ENCODE results near the gene ENTPD3. TPM values are rescaled to one million over a fixed set of nuclear protein-coding genes. Genes with fewer than 3 reads are reported as not detected.

The ENTPD3 gene
- total RNA-seq, 1 experiment from 2014 or later, result 6.0 TPM

DNA sequence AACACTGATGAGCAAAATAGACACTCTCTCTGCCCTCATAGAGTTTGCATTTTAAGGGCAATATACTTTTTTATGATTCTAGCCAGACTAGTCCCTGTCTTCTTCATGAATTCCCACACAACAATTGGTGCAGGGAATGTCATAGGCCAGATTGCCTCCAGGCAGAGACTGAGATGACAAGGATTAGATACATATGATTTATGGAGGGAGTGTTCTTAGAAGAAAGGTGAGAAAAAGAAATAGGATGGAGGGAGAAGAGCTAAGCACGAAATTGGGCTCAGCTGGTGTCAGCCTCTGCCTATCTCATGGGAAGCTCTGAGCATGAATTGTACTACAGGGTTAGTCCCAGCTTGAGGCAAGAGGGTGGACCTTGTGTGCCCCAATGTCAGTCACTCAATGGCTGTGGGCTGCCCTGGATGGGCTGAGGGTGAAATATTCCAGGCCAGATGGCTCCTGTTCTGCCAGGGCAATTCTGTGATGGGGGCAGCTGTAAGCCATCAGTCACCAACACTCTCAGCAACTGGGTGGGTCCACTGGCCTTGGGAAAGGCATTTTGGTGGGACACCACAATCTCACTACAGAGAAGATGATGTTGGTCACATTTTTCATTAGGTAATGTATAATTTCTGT lies 46.3 kb upstream of the ENTPD3 start:
- no peaks in the 10 kb centered on the region for H3K9me3 ChIP-seq (ENCODE audit: low read length)
- H3K4me2 ChIP-seq (ENCODE audit: low read length), result no peak overlapping the region
- TF ChIP-seq EZH2 (IDR thresholded peaks at IDR 0.05; ENCODE audit: low read length, unreplicated experiment) (no peak), EZH2phosphoT487 (IDR thresholded peaks at IDR 0.05; ENCODE audit: borderline replicate concordance, low read length) (no peak)
- TF ChIP-seq, protein P1, sequence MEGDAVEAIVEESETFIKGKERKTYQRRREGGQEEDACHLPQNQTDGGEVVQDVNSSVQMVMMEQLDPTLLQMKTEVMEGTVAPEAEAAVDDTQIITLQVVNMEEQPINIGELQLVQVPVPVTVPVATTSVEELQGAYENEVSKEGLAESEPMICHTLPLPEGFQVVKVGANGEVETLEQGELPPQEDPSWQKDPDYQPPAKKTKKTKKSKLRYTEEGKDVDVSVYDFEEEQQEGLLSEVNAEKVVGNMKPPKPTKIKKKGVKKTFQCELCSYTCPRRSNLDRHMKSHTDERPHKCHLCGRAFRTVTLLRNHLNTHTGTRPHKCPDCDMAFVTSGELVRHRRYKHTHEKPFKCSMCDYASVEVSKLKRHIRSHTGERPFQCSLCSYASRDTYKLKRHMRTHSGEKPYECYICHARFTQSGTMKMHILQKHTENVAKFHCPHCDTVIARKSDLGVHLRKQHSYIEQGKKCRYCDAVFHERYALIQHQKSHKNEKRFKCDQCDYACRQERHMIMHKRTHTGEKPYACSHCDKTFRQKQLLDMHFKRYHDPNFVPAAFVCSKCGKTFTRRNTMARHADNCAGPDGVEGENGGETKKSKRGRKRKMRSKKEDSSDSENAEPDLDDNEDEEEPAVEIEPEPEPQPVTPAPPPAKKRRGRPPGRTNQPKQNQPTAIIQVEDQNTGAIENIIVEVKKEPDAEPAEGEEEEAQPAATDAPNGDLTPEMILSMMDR (conservative IDR thresholded peaks at IDR 0.05; ENCODE audit: low read depth, low read length), result no peak
- no peaks in the 10 kb centered on the region for H3K27me3 ChIP-seq (ENCODE audit: low read length)
- H3K9ac ChIP-seq (ENCODE audit: low read length), result no peak overlapping the region
- no peak overlapping the region for H3K4me3 ChIP-seq (ENCODE audit: low read length)
- no peaks in the 10 kb centered on the region for H3F3A ChIP-seq (ENCODE audit: low read length, unreplicated experiment)
- BruUV-seq (replicated peaks), result no TSS peak
- intact Hi-C loops (cut with micrococcal nuclease), result no loop called here
- no peaks in the 10 kb centered on the region for H3K4me1 ChIP-seq (ENCODE audit: insufficient read depth, low read length)
- H3K79me2 ChIP-seq (ENCODE audit: low read length), result no peaks in the 10 kb centered on the region
- CTCF ChIA-PET, result no interaction called here
- H3K36me3 ChIP-seq (ENCODE audit: low read depth, low read length), result no peaks in the 10 kb centered on the region
- H4K20me1 ChIP-seq (ENCODE audit: low read length), result no peaks in the 10 kb centered on the region
- no peak overlapping the region for H3K27ac ChIP-seq (ENCODE audit: low read length)
- ATAC-seq (no peak), DNase-seq (no peak)
- H3K9me2 ChIP-seq (replicated peaks; ENCODE audit: low read length), result no peaks in the 10 kb centered on the region
- POLR2A ChIA-PET (ENCODE audit: unreplicated experiment), result no interaction called here
- H2AFZ ChIP-seq (ENCODE audit: low read length), result no peak overlapping the region

DNA sequence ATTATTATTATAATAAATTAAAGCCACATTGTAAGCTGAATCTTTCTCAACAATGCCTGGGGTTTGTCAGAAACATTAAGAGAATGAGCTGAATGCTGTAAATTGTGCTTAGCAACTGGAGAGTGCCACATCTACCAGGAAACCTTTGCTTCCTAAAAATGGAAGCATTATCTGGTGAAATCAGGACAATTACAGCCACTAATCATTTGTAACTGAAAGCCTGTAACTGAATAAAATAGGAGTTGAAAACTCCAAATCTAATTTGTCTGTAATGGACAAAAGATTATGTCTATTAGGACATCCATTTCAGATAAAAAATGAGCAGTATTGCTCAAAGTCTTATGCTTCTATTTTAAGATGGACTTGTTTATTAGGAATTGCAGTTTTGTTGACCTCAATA lies 45.3 kb upstream of the ENTPD3 start:
- ChIA-PET POLR2A (ENCODE audit: unreplicated experiment) (no interaction called here), CTCF (no interaction called here)
- no TSS peak for BruUV-seq (replicated peaks)
- H3K79me2 ChIP-seq (ENCODE audit: low read length), result no peaks in the 10 kb centered on the region
- H3K9me3 ChIP-seq (ENCODE audit: low read length), result no peaks in the 10 kb centered on the region
- no peaks in the 10 kb centered on the region for H3K27me3 ChIP-seq (ENCODE audit: low read length)
- intact Hi-C loops (cut with micrococcal nuclease), result no loop called here
- no peak for TF ChIP-seq EZH2phosphoT487 (IDR thresholded peaks at IDR 0.05; ENCODE audit: borderline replicate concordance, low read length)
- TF ChIP-seq, protein P1 (conservative IDR thresholded peaks at IDR 0.05; ENCODE audit: low read depth, low read length), result no peak
- no peak for TF ChIP-seq EZH2 (IDR thresholded peaks at IDR 0.05; ENCODE audit: low read length, unreplicated experiment)
- no peak overlapping the region for H2AFZ ChIP-seq (ENCODE audit: low read length)
- H3K4me2 ChIP-seq (ENCODE audit: low read length), result no peak overlapping the region
- no peaks in the 10 kb centered on the region for H3K9me2 ChIP-seq (replicated peaks; ENCODE audit: low read length)
- H3F3A ChIP-seq (ENCODE audit: low read length, unreplicated experiment), result no peaks in the 10 kb centered on the region
- H3K4me1 ChIP-seq (ENCODE audit: insufficient read depth, low read length), result no peaks in the 10 kb centered on the region
- no peak overlapping the region for H3K27ac ChIP-seq (ENCODE audit: low read length)
- DNase-seq (no peak), ATAC-seq (no peak)
- H3K9ac ChIP-seq (ENCODE audit: low read length), result no peak overlapping the region
- no peaks in the 10 kb centered on the region for H3K36me3 ChIP-seq (ENCODE audit: low read depth, low read length)
- H4K20me1 ChIP-seq (ENCODE audit: low read length), result no peaks in the 10 kb centered on the region
- no peak overlapping the region for H3K4me3 ChIP-seq (ENCODE audit: low read length)

DNA sequence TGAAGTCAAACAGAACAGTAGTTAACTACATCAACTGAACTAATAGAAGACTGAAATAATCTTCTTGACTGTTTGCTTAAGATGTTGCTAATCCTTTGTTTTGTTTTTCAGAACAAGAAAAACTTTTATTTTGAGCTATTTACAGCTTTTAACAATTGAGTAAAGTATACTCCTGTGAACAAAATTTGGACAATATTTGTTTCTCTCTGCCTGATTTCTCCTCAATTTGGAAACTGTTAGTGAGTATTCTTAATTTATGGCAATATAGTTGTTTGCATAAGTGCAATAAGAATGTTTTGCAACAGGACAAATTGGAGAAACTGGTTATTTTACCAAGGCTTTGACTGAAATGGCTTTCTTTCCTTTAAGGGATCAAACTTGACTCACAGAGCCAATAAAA lies 36.5 kb upstream of the ENTPD3 start:
- no peaks in the 10 kb centered on the region for H3K4me1 ChIP-seq (ENCODE audit: insufficient read depth, low read length)
- CTCF ChIA-PET, result no interaction called here
- ATAC-seq (no peak), DNase-seq (no peak)
- H3K4me3 ChIP-seq (ENCODE audit: low read length), result no peak overlapping the region
- intact Hi-C loops (cut with micrococcal nuclease), result no loop called here
- POLR2A ChIA-PET (ENCODE audit: unreplicated experiment), result no interaction called here
- no peak overlapping the region for H2AFZ ChIP-seq (ENCODE audit: low read length)
- no peaks in the 10 kb centered on the region for H4K20me1 ChIP-seq (ENCODE audit: low read length)
- TF ChIP-seq, protein P1 (conservative IDR thresholded peaks at IDR 0.05; ENCODE audit: low read depth, low read length), result no peak
- no peak for TF ChIP-seq EZH2 (IDR thresholded peaks at IDR 0.05; ENCODE audit: low read length, unreplicated experiment)
- TF ChIP-seq EZH2phosphoT487 (IDR thresholded peaks at IDR 0.05; ENCODE audit: borderline replicate concordance, low read length), result no peak
- H3K9me2 ChIP-seq (replicated peaks; ENCODE audit: low read length), result no peaks in the 10 kb centered on the region
- H3K36me3 ChIP-seq (ENCODE audit: low read depth, low read length), result no peaks in the 10 kb centered on the region
- H3K9ac ChIP-seq (ENCODE audit: low read length), result no peak overlapping the region
- H3F3A ChIP-seq (ENCODE audit: low read length, unreplicated experiment), result no peaks in the 10 kb centered on the region
- H3K4me2 ChIP-seq (ENCODE audit: low read length), result no peak overlapping the region
- no peaks in the 10 kb centered on the region for H3K9me3 ChIP-seq (ENCODE audit: low read length)
- no TSS peak for BruUV-seq (replicated peaks)
- H3K27me3 ChIP-seq (ENCODE audit: low read length), result no peaks in the 10 kb centered on the region
- H3K27ac ChIP-seq (ENCODE audit: low read length), result no peak overlapping the region
- H3K79me2 ChIP-seq (ENCODE audit: low read length), result no peaks in the 10 kb centered on the region
